ENCODE measurements around the gene KLF16. TPM values are rescaled to one million over a fixed set of nuclear protein-coding genes. Genes with fewer than 3 reads are reported as not detected.

Gene KLF16
- total and polyA plus RNA-seq, 9 of the 15 experiments (the other 6 are each of a cell fraction or from before 2014, with no cell fraction given): 0.04 to 60.4 (median 6.8) TPM

DNA sequence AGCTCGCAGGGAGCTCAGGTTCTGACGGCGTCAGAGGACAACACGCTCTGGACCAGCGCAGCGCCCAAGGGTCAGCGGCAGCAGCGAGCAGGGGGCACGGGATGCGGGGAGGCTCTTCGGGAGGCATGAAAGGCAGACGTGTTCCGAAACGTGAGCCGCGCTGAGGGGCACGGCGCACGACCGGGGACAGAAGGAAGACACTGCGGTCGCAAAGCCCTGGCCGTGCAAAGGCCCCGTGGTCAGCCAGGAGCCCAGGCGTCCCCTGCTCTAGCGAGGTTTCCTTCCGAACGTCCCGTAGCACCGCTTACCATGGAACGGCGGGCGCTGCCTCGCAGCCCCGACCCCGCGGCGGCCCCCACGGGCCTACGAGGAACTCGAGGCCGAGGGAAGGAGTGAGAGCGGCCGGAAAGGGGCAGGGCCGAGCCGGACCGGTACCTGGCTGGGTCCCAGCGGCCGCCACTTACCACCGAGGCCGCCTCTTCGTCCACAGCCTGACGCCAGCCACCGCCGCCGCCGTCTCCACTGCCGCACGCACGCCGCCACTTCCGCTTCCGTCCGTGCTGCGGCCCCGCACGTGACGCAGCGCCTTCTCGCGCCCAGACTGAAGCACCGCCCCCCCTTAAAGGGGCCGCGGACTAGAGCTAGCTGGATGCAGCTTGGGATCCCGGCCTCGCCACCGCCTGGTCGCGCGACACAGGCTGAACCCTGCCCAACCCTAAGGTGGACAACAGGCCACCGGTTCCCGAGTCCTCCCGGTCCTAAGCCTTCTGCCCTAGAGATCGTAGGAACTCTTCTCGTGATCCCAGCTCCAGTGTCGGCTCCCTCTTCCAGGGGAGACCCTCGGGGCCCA, 12.5 kb upstream of the KLF16 start (continued):
- TF ChIP-seq ZNF41 (CRISPR knock-in tag; conservative IDR thresholded peaks at IDR 0.05): no peak
- TF ChIP-seq, protein P1, sequence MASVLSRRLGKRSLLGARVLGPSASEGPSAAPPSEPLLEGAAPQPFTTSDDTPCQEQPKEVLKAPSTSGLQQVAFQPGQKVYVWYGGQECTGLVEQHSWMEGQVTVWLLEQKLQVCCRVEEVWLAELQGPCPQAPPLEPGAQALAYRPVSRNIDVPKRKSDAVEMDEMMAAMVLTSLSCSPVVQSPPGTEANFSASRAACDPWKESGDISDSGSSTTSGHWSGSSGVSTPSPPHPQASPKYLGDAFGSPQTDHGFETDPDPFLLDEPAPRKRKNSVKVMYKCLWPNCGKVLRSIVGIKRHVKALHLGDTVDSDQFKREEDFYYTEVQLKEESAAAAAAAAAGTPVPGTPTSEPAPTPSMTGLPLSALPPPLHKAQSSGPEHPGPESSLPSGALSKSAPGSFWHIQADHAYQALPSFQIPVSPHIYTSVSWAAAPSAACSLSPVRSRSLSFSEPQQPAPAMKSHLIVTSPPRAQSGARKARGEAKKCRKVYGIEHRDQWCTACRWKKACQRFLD (CRISPR knock-in tag; IDR thresholded peaks at IDR 0.05): no peak
- TF ChIP-seq TGIF2 (CRISPR knock-in tag; IDR thresholded peaks at IDR 0.05): peak; percentile 37; the same call in 1 of the 2 replicates
- no peak; a peak in 1 of 4 replicates for TF ChIP-seq TBL1XR1 (IDR thresholded peaks at IDR 0.05; ENCODE audit: low read length in 2 of 2)
- TF ChIP-seq ZNF134 (CRISPR knock-in tag; conservative IDR thresholded peaks at IDR 0.05): no peak
- TF ChIP-seq POLR2AphosphoS5 (IDR thresholded peaks at IDR 0.05; ENCODE audit: control insufficient read depth, insufficient read depth, low read depth, low read length): peak; percentile 78
- TF ChIP-seq SMARCC2 (IDR thresholded peaks at IDR 0.05; ENCODE audit: low read depth): no peak
- TF ChIP-seq SIX5 (IDR thresholded peaks at IDR 0.05; ENCODE audit: borderline replicate concordance in 1 of 2, insufficient read depth in 1 of 2, low read depth in 1 of 2, low read length in 2 of 2): no peak
- TF ChIP-seq, protein P2, sequence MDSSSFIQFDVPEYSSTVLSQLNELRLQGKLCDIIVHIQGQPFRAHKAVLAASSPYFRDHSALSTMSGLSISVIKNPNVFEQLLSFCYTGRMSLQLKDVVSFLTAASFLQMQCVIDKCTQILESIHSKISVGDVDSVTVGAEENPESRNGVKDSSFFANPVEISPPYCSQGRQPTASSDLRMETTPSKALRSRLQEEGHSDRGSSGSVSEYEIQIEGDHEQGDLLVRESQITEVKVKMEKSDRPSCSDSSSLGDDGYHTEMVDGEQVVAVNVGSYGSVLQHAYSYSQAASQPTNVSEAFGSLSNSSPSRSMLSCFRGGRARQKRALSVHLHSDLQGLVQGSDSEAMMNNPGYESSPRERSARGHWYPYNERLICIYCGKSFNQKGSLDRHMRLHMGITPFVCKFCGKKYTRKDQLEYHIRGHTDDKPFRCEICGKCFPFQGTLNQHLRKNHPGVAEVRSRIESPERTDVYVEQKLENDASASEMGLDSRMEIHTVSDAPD (CRISPR knock-in tag; IDR thresholded peaks at IDR 0.05): no peak
- TF ChIP-seq POLR2H (tag; IDR thresholded peaks at IDR 0.05; ENCODE audit: low read depth): peak; percentile 50; the same call in 1 of the 2 replicates
- TF ChIP-seq L3MBTL2 (IDR thresholded peaks at IDR 0.05): peak; percentile 93
- TF ChIP-seq ZNF445 (CRISPR knock-in tag; IDR thresholded peaks at IDR 0.05; ENCODE audit: low read depth): no peak
- TF ChIP-seq JUNB (CRISPR knock-in tag; conservative IDR thresholded peaks at IDR 0.05): no peak
- TF ChIP-seq MCM7 (IDR thresholded peaks at IDR 0.05): no peak
- TF ChIP-seq, protein P3, sequence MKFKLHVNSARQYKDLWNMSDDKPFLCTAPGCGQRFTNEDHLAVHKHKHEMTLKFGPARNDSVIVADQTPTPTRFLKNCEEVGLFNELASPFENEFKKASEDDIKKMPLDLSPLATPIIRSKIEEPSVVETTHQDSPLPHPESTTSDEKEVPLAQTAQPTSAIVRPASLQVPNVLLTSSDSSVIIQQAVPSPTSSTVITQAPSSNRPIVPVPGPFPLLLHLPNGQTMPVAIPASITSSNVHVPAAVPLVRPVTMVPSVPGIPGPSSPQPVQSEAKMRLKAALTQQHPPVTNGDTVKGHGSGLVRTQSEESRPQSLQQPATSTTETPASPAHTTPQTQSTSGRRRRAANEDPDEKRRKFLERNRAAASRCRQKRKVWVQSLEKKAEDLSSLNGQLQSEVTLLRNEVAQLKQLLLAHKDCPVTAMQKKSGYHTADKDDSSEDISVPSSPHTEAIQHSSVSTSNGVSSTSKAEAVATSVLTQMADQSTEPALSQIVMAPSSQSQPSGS (CRISPR knock-in tag; IDR thresholded peaks at IDR 0.05): no peak
- TF ChIP-seq PCBP1 (IDR thresholded peaks at IDR 0.05; ENCODE audit: low read depth, low read length, poor library complexity, severe bottlenecking): no peak
- no peak for TF ChIP-seq YBX1 (IDR thresholded peaks at IDR 0.05)
- TF ChIP-seq MTA1 (IDR thresholded peaks at IDR 0.05; ENCODE audit: borderline replicate concordance): no peak
- no peak for TF ChIP-seq CSDE1 (IDR thresholded peaks at IDR 0.05)
- no peak; the same call in 1 of the 2 replicates for TF ChIP-seq NBN (IDR thresholded peaks at IDR 0.05; ENCODE audit: low read depth)
- TF ChIP-seq HMG20A (CRISPR knock-in tag; conservative IDR thresholded peaks at IDR 0.05): no peak
- no peak for TF ChIP-seq HDGF (IDR thresholded peaks at IDR 0.05)
- peak; percentile 85 for TF ChIP-seq RBM22 (IDR thresholded peaks at IDR 0.05; ENCODE audit: low read depth, low read length, poor library complexity, severe bottlenecking)
- no peak for TF ChIP-seq ZNF232 (CRISPR knock-in tag; IDR thresholded peaks at IDR 0.05)
- TF ChIP-seq NR1H2 (CRISPR knock-in tag; IDR thresholded peaks at IDR 0.05): no peak
- no peak for TF ChIP-seq ARHGAP35 (IDR thresholded peaks at IDR 0.05; ENCODE audit: partially characterized antibody)
- TF ChIP-seq ZNF589 (CRISPR knock-in tag; IDR thresholded peaks at IDR 0.05; ENCODE audit: low read depth): no peak
